Hematopoietic multipotent progenitor cell treated with erythropoietin and hydrocortisone succinate and interleukin-3 and kit ligand, for 4 days (in vitro differentiated cells): ENCODE data around the gene RNF44.

Experiments
- DNase-seq: peaks from one replicate; pipeline ENCODE4 v3.0.0-alpha.2; 2015

The RNF44 gene

DNA sequence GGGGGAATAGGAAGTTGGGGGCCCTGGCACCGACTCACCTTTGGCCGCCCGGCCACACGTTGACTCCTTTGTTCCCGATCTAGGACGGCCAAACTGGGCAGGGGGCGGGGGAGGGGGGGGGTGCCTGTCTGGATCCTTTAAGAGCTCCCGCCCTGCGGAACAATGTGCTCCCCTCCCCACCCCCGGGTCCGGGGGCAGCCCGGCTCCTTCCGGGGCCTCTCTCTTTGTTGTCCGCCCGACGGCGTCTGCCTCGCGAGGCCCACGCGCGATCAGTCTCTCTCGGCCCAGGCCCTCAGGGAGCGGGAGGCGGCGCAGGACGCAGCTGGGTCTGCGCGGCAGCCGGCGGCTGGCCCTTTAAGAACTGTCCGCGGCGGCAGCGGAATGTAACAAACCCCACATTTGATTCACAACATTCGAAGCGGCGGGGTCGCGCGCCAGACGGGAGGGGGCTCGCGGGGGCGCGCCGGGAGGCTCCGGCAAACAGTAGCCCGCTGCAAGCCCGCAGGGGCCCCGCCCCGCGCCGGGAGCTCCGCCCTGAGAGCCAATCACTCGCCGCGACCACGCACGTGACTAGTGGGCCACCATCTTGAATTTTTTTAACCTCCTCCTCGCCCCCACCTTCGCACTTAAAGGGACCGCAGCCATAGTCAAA is at the start of gene RNF44:
RNF44 (minus strand) TSS at position 501 of the 652 bp plus-strand sequence. CDS start 4,930 bp downstream, outside the sequence.
- DNase-seq, result peak; percentile 99

DNA sequence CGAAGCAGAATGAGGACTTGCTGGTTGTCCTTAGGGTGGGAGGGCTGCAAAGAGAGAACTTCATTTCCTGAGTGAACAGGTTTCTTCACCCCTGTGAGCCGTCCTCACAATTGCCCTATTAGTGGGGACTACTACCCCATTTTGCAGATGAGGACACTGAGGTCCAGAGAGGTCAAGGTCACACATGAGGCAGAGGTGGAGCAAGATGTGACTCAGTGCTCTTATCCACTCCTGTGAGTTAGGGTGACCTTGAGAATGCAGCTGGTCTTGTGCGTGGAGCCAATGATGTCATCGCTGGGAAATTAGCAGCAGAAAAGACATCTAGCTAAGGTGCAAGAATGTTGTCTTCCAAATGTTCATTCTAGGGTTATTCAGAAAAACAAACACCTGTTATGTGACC is 45.9 kb upstream of the RNF44 start:
- DNase-seq, result no peak

GRCh38 chr5:176581361-176581760 is 44.2 kb upstream of the RNF44 start:
- DNase-seq, result no peak

DNA sequence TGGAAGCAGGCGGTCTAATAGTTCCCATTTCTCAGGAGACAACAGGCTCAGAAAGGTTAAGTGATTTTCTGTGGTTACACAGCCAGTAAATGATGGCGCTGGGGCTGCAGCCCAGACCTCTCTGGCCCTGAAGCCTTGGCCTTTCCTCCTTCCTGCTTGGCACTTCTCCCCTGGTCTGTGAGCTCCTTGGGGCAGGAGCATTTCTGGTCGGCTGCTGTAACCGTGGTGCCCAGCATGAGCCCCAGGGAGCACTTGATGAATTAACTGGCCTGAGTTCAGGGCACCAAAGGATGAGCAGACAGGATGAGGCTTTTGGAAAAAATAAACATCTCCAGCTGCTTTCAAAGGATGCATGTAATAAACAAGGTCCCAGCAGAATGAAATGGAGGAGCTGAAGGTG is 42.1 kb upstream of the RNF44 start:
- no peak for DNase-seq

DNA sequence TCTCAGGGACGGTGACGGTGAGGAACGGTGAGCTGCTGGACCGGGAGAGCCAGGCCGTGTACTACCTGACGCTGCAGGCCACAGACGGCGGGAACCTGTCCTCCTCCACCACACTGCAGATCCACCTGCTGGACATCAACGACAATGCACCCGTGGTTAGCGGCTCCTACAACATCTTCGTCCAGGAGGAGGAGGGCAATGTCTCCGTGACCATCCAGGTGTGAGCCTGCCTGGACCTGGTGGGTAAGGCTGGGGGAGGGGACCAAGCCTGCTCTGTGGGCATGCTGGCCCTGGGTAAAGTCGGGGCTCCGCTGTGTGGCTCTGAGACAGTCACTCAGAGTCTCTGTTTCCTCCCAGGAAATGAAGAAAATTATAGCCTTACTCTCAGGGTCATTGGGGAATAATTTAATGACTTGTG is 41.2 kb upstream of the RNF44 start:
- peak; percentile 56 for DNase-seq

- no peak for DNase-seq
These were observed 40.3 kb upstream of the RNF44 start for GRCh38 chr5:176577312-176578176.

DNA sequence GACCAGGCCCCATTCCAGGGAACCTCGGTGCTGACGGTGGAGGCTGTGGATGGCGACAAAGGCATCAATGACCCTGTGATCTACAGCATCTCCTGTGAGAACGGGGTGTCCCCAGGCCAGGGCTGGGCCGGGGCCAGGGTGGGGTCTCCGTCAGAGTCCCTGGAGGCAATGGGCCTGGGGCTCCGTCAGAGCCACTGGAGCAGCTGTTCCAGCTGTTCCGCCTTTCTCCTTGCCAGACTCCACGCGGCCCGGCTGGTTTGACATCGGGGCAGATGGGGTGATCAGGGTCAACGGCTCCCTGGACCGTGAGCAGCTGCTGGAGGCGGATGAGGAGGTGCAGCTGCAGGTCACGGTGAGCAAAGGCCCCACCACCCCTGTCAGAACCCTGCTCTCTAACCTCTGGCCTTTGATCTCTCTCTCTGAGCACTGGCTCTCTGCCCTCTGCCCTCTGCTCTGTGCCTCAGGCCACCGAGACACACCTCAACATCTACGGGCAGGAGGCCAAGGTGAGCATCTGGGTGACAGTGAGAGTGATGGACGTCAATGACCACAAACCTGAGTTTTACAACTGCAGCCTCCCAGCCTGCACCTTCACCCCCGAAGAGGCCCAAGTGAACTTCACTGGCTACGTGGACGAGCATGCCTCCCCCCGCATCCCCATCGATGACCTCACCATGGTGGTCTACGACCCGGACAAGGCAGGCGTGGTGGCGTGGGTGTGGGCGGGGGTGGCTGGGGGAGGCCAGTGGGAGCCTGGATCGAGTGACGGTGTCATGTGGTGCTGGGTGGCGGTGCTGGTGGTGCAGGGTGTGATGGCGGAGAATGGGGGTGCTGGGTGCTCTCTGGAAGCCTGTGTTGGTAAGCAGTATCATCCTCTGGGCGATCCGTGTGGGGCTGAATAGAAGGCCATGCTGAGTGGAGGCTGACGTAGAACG is 38.6 kb upstream of the RNF44 start:
- DNase-seq, result no peak

- no peak for DNase-seq
These were observed 37.9 kb upstream of the RNF44 start for GRCh38 chr5:176575066-176575465.

- DNase-seq, result no peak
These were observed 37.0 kb upstream of the RNF44 start for GRCh38 chr5:176574297-176574591.

- peak; percentile 80 for DNase-seq
These were observed 36.5 kb upstream of the RNF44 start for GRCh38 chr5:176573564-176574296.

DNA sequence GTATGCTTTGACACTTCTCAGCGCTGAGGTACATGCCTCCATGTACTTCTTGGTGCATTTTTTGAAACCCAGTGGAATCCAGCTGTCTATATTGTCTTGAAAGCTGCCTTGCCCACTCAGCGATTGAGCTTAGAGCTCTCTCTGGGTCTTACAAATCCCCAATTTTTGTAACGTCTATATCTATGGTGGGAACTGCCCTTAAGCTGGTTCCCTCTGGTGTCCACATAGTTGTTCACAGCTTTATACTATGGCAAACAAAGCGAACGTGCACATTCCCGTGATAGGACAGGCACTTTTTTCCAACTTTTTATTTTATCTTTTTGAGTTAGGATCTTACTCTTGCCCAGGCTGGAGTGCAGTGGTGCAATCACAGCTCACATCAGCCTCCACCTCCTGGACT is 32.8 kb upstream of the RNF44 start:
- peak; percentile 28 for DNase-seq

- no peak for DNase-seq
These were observed 31.5 kb upstream of the RNF44 start for GRCh38 chr5:176568657-176569056.

GRCh38 chr5:176565760-176566288 is 28.6 kb upstream of the RNF44 start:
- no peak for DNase-seq

DNA sequence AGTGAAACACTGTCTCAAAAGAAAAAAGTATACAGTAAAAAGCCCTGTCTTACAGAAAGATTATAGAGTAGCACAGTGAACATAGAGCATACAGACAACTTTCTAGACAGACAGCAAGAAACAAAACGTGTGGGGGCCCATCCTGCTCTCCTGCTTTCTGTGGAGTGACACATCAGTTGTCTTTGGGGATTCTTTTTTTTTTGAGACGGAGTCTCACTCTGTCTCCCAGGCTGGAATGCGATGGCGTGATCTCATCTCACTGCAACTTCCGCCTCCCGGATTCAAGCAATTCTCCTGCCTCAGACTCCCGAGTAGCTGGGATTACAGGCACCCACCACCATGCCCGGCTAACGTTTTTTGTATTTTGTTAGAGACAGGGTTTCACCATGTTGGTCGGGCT is 26.8 kb upstream of the RNF44 start:
- no peak for DNase-seq

DNA sequence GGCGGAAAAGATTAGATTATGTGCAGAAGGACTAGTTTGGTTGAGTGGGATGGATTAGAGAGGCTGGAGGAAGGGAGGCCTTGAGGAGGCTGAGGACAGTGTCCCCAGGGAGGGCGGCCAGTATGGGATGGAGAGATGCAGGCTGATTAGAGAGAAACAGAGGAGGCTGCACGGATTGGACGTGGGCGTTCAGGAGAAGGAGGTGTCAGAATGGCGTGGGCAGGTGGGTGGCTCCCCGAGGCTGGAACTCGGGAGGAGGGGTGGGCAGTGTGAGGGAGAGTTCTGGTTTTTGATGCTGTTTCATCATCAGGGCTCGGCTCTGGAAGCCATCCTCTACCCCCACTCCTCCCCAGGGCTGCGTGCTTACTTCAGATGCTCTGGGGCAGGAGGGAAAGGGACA is 25.0 kb upstream of the RNF44 start:
- no peak for DNase-seq

- no peak for DNase-seq
These were observed 24.1 kb upstream of the RNF44 start for GRCh38 chr5:176561259-176561658.

DNA sequence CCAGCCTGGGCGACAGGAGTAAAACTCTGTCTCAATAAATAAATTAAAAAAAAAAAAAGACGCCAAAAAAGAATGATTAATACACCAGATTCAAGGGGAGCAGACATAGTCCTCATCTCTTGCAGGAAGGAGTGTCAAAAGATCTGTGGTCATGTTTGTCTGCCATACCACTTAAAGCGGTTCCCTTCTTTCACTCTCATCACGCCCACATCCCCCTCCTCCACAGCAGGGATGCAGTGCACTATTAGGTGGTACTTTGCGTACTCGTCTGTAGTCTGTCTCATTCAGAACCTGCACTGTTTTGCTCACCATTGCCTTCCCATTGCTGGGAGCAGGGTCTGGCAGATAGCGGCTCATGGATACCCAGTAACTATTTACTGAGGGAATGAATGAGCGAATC is 23.2 kb upstream of the RNF44 start:
- DNase-seq, result peak; percentile 55

DNA sequence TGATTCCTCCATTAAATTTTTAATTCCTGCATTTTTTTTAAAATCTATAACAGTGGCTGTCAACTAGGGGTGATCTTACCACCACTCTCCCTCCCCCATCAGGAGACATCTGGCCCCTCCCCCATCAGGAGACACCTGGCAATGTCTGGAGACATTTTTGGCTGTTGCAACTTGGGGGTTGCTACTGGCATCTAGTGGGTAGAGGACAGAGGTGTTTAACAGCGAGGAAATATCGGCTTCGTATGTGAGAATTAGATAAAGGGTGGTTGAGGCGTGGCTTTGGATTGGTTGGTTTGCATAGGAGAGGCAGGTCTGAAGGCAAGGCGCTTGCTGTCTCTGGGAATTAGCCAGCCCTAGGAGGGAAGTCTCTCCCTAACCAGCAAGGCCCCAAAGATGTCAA is 22.5 kb upstream of the RNF44 start:
- peak; percentile 92 for DNase-seq

- DNase-seq, result no peak
These were observed 20.6 kb upstream of the RNF44 start for GRCh38 chr5:176557846-176558245.

DNA sequence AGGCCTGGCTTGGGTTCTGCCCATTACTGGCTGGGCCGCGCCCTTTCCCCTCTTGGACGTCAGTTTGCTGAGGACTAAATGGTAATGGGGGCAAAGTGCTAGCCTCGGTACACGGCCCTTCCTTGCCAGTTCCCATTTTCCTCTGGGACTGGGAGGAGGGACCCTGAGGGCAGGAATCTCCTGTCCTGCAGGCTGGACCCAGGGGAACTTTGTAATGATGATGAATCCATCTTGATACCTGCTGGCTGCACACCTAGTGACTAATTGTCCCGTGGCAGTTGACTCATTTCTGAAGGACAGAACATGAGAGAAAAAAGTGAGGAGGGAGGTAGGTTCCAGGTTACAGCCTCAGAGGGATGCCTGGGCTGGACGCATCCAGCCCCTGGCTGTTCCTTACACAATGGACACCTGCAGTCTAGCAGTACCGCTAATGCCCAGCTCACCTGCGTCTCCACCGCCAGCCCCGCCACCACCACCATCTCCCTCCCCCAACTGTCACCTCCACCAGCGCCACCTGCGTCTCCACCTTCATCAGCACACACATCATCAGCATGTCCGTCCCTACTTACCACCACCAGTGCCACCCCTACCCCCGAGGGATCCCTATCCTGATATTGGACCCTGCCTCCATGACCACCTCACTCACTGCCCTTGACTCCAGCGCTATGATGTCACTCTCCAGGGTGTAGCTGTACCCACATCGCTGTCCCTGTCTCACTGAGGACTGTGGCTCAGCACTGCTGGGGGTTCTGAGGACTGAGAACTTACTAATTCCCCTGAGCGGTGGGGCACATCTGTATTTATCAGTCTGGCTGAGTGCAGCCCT is 16.3 kb upstream of the RNF44 start:
- no peak for DNase-seq

DNA sequence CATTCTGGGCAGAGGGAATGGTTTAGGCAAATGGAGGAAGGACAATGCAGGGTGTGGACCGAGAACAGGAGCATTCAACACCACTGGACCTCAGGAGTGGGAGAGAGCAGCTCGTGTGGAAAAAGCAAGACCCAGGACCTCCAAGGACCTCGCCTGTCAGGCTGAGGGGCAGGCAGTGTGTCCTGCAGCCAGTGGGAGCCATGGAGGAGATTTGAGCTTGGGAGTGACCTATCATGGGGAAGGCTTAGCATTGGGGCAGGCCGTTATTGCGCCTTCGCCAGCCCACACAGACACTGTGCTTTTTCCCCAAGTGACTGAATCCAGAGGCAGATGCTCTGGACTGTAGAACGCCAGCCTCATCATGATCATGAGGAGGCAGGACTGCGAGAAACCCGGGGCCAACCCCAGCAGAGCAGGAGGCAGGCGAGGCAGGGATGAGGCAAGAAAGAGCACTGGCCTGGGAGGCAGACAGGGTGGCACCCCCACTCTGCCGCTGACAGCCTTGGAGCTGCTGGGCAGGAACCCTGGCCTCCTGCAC is 15.2 kb upstream of the RNF44 start:
- DNase-seq, result no peak
